ENCODE measurements around the gene P4HA1. TPM values are rescaled to one million over a fixed set of nuclear protein-coding genes. Genes with fewer than 3 reads are reported as not detected.
"Not testable (repeated sequence)": the region's sequence is repeated elsewhere in the genome, so short reads cannot be mapped to it uniquely, and the experiment has no call there.

Gene P4HA1
- polyA plus RNA-seq (ENCODE audit: insufficient read depth in 1 of 5, insufficient read length in 5 of 5, low replicate concordance in 1 of 5): 10 to 100 TPM; 51.4 to 84.2 (median 71.5) TPM
- long read RNA-seq, donor 1, transcript P4HA1-203 (15 exons, 2,727 nt): major isoform, 6 of 26 reads
- long read RNA-seq, donor 1, partial matches to known transcripts: 18 of 26 reads
- long read RNA-seq, donor 1, other reads (novel, unspliced or antisense): 0 of 26 reads
- long read RNA-seq, donor 2, partial matches to known transcripts: 0 of 7 reads
- long read RNA-seq, donor 2, other reads (novel, unspliced or antisense): 0 of 7 reads
- long read RNA-seq, donor 3, transcript P4HA1-203 (15 exons, 2,727 nt): major isoform, 5 of 14 reads
- long read RNA-seq, donor 3, partial matches to known transcripts: 5 of 14 reads
- long read RNA-seq, donor 3, other reads (novel, unspliced or antisense): 0 of 14 reads
- long read RNA-seq, donor 4, transcript P4HA1-202 (15 exons, 2,727 nt): major isoform, 5 of 31 reads
- long read RNA-seq, donor 4, partial matches to known transcripts: 22 of 31 reads
- long read RNA-seq, donor 4, other reads (novel, unspliced or antisense): 0 of 31 reads
- long read RNA-seq, donor 5, partial matches to known transcripts: 19 of 21 reads
- long read RNA-seq, donor 5, other reads (novel, unspliced or antisense): 0 of 21 reads
- long read RNA-seq, donor 6, transcript P4HA1-203 (15 exons, 2,727 nt): major isoform, 7 of 23 reads
- long read RNA-seq, donor 6, partial matches to known transcripts: 13 of 23 reads
- long read RNA-seq, donor 6, other reads (novel, unspliced or antisense): 0 of 23 reads
- long read RNA-seq, donor 7, partial matches to known transcripts: 0 of 5 reads
- long read RNA-seq, donor 7, other reads (novel, unspliced or antisense): 0 of 5 reads
- long read RNA-seq, donor 8, partial matches to known transcripts: 0 of 2 reads
- long read RNA-seq, donor 8, other reads (novel, unspliced or antisense): 0 of 2 reads

DNA sequence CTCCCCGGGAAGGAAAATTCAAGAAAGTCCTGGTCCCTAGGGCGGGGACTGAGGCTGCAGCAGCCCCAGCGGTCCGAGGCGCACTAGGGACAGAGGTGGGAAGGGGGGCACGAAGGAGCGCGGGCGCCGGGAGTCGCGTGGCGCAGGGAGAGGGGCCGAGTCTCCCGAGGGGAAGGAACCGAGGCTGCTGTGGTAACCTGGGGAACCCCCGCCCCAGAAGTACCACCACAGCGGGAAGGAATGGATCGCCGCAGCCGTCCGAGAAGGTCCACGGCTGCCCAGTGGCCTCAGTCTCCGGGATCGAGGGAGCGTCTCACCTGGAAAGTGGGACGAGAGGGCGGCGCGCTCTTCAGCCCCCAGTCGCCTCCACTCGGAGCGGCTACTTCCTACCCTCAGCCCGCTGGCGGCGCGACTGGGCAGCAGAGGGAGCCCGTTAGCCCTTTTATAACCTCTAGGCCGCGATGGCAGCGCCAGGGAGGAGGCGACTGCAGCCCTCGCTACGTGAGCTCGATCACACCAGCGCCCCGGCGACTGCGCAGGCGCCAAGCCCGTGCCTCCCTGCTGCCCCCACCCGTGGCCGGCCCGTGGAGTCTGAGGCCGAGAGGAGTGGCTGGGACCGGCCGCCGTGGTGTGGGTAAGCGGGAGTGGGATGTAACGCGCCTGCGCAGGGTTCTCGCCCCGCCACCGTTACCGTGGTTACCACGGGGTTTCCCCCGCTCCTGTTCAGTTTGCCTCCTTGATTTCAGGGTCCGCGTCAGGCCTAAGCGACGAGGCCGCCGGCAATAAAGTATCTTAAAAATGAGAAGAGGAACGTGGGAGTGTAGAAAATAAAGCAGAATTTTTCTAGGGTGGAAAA is at the start of gene P4HA1:
Gene P4HA1 (minus strand): TSS at position 418 of the 856 bp plus-strand sequence. CDS start 21,983 bp downstream, outside the sequence.
- DNase-seq: peak; percentile 98

DNA sequence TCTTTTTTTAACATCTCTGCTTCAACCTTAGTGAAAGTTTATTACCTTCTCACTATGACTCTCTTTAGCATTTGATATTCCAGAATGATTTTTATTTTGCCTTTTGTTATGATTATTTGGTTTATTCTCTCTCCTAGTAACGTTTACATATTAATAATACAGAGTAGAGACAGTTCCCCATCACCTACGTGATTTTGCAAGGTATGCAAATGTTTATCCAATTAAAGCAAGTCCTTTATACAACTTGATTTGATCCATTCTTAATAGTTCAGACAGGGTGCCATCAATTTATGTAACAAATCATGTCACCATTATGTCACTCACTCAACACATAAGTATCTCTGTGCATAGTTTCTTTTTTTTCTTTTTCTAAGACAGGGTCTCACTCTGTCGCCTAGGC is 44.9 kb upstream of the P4HA1 start:
- no peak for DNase-seq

DNA sequence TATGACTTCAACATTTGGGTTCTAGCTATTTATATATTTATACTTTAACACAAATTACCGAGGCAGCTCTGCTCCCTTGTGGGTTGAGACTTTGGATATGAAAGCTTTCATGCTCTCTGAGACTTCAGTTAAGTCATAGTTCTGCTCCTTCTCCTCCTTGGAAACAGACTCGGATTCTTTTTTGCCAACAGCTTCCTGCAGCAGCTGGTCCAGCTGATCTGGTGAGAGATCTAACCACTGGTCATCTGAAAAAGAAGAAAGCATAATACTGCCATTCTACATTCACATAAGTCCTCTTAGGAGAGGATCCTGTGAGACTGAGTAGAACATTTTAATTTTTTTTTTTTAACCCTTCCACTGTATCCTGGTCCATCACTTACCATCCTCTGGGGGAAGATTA is 42.6 kb upstream of the P4HA1 start:
- DNase-seq: no peak

DNA sequence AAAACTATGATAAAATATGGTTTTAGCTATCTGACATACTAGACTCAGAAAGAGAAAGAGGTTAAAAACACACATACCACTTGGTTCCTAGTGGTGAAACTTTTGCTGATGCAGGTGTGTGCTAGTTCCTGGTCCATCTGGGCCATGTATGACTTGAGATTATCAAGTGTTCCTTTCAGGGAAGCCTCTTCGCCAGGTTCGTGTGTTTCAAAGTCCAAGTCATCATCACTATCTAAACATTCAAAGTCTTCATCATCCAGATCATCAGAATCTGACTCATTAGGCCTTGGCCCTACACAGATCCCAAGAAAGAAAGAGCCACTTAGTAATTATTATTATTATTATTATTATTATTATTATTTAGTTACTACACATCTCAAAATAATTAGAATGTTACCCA is 40.0 kb upstream of the P4HA1 start:
- no peak for DNase-seq

DNA sequence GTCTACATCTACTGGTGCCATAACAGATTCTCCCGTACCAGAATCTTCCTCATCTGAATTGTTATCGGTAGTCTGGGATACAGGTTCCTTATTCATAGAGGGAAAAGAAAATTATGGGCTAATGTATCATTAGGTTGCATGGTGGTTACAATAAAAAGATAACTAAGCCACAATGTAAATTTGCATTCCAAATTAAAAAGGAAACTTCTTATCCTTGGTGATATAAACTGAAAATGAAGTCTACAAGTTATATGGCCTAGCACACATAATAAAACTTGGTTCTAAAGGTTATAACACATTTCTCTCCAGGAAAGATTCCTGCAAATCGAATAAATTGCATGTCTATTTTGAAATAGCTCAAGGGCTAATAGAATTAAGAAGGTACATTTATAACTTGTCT is 38.1 kb upstream of the P4HA1 start:
- no peak for DNase-seq

DNA sequence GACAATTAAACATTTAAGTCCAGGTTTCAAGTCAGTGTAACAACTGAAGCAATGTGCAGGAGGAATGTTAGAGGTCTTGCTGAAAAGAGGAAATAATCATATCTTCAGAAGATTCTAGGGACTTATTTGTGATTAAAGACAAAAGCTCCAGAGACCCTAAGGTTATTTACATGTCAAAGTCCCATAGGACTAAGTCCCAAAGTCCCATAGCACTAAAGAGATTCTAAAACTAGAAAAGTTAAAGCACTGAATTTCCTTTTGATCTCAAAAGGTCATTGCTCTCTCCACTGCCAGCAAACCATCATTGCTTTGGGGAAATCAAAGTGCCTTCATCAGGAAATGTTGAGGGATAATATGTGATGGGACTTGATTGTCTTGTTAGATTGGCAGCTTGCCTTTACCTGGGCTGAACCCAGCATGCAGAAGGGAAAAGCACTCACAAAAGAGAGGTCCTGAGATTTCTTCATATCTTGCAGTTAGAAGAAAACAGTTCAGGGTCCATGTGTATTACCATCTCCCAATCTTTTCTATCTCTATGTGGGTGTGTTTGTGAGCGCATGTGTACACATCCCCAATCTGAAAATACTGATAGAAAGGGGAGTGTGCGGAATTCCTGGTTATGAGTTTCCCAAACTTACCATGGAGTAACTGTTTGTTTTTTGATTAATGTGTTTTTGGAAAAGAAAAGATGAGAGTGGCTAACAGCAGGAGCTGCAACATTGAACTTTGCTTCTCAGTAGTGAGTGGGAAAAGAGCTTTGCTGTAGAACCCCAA is 35.4 kb upstream of the P4HA1 start:
- DNase-seq: no peak

DNA sequence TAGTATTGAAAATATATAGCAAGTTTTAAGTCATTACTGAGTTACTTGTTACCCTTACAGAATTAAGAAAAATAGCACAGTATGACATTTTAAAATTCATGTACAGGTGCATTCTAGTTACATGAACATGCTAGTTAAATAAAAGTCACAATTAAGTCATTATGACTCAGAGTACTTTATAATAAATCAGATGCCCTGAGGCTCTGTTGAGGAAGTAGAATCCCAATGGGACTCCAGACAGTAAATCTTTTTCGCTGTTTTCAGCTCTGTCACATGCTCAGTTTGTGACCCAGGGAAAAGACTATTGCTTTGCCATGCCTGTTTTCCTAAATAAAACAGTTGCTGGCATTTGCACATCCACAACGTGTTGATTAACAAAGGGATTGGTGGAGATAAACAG is 34.6 kb upstream of the P4HA1 start:
- DNase-seq: no peak

DNA sequence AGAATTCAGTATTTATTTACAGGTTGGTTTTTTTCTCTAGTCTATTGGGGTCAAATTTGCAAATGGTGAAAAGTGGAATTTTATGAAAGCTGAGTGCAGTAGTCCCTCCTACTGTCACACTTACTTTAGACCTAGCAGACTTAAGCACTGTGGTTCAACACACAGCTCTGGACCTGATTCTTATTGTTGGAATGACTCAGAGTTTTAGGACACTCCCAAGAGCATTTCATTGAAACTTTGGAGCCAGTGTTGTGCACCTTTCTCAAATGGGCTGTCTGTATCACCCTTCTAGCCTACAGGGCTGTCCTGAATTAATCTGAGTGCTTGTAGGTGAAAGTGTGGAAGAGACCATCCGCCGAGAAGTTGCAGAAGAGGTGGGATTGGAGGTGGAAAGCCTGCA is 29.7 kb upstream of the P4HA1 start:
- DNase-seq: no peak

DNA sequence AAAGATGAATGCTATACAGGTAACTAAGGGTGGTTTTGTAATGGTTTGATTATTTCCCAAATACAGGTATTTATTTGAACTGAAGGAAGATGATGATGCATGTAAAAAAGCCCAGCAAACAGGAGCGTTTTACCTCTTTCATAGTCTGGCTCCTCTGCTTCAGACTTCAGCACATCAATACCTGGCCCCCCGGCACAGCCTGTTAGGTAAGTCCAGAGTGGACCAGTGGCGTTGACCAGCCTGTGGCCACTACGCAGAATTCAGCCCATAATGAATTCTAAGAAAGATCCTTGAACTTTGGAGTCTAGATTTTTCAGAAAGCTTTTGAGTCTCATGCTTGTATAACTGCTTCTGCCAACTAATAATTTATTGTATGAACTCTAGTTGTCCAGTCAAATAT is 23.3 kb upstream of the P4HA1 start:
- no peak for DNase-seq

DNA sequence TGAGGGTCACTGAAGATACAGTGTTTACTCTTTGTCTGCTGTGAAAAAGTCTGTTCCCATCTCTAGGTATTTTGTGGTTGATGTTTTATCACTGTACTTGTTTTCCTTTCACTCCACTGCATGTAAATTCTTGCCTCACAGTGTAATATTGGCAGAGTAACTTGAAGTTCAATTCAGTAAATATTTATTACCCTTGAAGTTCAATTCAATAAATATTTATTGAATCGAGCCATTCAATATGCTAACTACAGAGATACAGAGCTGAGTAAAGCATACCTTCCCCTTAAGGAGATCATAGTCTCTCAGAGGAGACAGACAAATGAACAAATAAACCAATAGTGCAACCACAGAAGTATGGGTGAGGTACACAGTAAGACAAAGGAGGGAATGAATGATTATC is 22.8 kb upstream of the P4HA1 start:
- DNase-seq: no peak

DNA sequence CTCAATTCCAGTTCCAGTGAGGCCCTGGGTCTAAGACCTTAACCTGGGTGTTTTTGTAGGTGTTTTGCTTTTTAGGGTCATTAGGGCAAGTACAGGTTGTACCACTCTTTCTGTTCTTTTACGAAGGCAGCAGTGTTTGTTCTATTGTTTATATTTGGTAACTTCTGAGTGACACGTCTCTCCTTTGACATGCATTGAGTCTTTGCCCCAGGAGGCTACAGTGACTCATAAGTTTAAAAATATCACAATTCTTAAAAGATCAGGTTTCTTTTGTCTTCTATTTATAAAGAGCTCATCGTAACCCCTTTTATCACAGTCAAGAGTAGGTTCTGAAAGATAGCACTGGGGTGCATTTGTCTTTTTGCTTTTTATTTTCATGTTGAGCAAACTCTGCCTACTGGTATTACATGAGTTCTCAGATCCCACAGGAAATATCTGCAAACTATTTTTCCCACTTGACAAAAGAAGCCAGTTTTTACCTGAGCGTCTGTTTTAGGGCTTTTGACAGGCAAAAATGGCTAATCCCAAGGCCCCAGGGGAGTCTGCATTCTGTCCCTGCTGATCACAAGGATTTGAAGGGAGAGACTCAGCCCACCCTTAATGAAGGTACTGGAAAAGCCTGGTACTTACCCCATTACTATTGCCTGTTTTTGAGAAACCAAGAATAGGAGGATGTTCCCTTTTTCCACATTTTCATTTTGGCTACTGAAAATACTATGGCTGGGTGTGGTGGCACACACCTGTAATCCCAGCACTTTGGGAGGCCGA is 21.5 kb upstream of the P4HA1 start:
- DNase-seq: no peak

DNA sequence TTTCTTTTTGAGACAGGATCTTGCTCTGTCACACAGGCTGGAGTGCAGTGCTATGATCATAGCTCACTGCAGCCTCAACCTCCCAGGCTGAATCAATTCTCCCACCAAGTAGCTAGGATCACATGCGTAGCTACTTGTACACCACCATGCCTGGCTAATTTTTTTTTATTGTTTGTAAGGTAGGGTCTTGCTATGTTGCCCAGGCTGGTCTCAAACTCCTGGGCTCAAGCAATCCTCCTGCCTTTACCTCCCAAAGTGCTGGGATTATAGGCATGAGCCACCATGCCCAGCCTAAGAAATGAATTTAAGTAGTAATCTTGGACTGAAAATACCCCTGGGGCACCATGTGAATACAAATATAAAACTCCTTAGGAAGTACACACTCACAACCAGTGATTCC is 19.4 kb upstream of the P4HA1 start:
- no peak for DNase-seq

DNA sequence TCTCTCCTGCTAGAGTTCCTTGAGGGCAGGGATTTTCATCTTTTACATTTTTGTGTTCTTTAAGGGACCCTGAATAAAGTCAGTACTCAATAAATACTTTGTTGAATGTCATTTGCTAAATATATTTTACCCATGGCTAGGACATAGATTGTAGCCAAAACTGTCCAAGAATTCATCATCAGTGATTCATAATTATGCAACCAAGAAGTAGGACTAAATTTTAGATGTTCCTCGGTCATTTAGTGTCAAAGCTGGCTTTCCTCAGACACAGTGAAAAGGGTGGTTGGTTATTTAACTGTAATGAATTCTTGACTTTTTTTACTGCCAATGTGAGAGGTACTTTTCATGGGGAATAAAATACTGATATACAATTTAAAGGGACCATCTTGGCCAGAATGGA is 16.9 kb upstream of the P4HA1 start:
- no peak for DNase-seq

DNA sequence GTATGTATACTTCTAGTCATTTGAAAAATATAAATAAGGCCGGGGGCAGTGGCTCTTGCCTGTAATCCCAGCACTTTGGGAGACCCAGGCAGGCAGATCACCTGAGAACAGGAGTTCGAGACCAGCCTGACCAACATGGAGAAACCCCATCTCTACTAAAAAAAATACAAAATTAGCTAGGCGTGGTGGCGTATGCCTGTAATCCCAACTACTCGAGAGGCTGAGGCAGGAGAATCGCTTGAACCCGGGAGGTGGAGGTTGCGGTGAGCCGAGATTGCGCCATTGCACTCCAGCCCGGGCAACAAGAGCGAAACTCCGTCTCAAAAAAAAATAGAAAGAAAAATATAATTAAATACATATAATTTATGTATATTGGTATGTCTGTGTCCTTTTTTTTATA is 15.4 kb upstream of the P4HA1 start:
- DNase-seq: not testable (repeated sequence)

DNA sequence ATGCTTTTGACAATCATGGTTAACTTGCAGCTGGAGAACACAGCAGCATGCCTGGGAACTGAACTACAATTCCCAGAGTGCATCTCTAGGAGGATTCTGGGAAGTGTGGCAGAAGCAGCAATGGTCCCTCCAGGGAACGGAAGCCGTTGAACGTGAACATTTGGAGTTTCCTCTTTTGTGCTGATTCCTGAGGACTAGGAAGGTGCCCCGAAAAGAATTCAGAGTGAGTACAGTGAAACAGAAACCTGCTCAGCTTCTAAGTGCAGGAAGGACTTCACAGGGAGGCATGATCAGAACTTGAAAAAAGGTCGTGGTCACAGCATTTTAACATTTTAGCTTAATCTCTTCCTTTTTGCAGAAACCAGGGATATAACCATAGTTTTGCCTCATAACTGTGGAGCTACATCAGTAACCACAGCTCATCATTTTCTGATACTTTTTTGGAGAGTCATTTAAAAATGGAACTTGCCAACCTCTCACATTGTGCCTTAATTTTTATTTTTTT is 13.7 kb upstream of the P4HA1 start, which contains the start of gene NUDT13:
Gene NUDT13 (plus strand): TSS at position 111 of the 505 bp plus-strand sequence. CDS start 3,911 bp downstream, outside the sequence.
- DNase-seq: peak; percentile 67 to 73

DNA sequence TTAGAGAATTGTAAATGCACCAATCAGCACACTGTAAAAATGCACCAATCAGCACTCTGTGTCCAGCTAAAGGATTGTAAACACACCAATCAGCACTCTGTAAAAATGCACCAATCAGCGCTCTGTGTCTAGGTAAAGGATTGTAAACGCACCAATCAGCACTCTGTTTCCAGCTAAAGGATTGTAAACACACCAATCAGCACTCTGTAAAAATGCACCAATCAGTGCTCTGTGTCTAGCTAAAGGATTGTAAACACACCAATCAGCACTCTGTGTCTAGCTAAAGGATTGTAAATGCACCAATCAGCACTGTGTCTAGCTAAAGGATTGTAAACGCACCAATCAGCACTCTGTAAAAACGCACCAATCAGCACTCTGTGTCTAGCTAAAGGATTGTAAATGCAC is 12.6 kb upstream of the P4HA1 start:
- DNase-seq: not testable (repeated sequence)

DNA sequence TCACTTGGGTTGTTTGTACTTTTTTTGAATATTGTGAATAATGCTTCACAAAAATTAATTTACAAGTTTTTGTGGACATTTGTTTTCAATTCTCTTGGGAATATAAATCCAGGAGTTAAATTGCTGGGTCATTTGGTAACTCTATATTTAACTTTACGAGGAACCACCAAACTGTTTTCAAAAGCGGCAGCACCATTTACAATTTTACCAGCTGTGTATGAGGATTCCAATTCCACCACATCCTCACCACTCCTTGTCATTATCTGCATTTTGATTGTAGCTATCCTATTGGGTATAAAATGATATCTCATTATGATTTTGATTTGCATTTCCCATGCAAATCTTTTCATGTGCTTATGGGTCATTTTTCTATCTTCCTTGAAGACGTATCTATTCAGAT is 9.6 kb upstream of the P4HA1 start:
- no peak for DNase-seq

DNA sequence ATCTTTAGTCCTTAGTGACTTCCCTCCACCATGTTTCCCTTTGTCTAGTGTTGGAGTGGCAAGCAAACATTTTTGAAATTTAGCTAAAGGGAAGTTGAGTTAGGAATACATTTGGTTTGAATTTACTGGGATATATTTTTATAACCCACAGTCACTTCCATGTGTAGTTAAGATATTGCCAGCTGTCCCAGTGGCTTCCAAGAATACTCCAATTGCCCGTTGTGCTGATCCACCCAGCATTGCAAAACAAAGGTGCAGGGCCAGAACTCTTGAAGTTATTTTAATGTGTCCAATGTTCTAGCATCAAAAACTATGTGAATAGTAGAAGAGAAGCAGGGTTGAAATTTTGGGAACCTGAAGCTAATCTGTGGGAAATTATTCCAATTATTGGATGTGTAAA is 2.5 kb upstream of the P4HA1 start:
- DNase-seq: no peak

DNA sequence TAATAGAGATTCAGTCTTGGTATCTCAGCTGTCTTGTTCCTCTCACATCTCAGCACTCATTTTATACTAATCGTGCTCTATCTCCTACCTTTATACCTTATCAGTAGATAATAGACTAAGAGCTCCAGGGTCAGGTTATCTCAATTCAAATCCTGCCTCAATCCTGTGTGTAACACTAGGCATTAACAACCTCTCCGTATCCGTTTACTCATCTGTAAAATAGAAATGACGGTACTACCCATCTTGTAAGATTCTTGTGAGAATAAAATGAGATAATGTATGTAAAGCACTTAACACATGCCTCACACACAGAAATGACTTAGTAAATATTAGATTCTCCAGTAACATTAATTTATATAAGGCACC is 622 bp upstream of the P4HA1 start:
- no peak for DNase-seq

DNA sequence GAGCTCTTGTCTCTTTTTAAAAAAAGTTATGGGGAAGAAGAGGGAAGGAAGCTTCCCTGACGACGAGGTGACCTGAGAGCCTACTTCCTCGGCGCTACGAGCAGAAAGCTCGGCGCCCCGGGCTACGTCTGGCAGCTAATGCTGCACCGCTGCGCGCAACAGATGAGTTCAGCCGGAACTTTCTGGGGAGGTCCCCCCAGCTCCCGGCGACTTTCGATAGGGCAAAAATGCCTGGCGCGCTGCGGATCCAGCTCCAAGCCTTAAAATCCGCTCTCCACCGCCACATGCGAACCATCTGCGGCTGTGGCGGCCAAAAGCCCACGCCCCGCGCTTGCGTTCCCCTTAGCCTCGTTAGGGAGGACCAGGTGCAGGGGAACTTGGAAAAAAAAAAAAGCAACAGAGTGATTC is 621 bp downstream of the P4HA1 start:
- DNase-seq: peak; percentile 65 to 73
